GM18502 (cell line): Measurements from ENCODE around the gene SNX12.

Source experiments
- ATAC-seq: cut with Tn5 transposase; IDR thresholded peaks from one replicate; pipeline ENCODE4 v1.9.1; 2021; ENCODE audit warnings: mild to moderate bottlenecking; ENCODE audit not compliant: unreplicated experiment, poor library complexity

Gene SNX12

DNA sequence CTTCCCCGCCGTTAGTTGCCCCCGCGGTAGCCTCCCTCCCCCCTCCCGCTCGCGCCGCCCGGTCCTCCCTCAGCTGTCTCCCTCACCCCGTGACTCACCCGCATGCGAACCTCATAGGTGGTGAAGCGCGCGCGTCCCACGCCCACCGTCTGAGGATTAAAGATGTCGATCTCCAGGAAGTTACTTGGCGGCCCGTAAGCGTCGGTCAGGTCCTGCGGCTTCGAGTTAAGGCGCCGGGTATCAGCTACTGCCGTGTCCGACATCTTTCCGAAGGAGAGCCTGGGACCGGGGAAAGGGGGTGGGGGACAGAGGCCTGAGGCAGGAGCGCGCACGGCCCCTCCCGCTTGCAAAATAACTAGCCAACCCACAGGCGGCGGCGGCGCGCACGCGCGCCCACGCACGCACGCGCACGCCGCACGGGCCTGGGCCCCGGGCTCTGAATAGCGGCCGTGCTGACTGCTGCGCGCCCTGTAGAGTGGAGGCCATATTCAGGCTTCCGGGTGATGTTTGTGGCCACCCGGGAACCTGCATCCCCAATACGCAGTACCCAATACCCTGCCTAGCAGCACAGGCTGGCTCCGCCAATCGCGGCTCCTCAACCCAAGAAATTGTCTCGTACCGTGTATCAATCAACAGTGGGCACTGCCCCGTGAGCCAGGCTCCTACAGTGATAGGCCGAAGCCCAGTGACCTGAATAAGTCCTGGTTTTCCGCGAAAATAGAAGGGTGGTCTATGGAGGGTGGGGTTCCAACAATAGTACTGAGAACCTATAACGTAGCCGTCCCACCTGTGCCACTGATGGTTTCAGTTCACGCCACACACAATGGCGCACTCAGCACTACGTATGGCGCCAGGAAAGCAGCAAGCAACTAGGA, at the start of gene SNX12:
Gene SNX12 (minus strand): TSS at position 291 of the 875 bp plus-strand sequence. CDS start 28 bp downstream, at position 263.
- peak; percentile 95 for ATAC-seq

DNA sequence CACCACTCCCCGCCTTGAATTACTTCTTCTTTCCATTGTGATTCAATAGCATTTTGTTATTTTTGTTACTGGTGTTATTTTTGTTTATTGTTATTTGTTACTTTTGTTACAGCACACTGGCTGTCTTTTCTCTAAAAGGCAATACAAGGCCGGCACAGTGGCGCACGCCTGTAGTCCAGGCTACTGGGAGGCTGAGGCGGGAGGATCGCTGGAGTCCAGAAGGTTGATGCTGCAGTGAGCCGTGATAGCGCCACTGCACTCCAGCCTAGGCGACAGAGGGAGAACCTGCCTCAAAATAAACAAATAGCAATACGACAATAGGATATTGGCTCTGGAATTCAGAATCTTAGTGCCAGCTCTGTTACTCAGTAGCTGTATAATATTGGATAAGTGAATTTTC, 49.2 kb upstream of the SNX12 start:
- no peak for ATAC-seq

DNA sequence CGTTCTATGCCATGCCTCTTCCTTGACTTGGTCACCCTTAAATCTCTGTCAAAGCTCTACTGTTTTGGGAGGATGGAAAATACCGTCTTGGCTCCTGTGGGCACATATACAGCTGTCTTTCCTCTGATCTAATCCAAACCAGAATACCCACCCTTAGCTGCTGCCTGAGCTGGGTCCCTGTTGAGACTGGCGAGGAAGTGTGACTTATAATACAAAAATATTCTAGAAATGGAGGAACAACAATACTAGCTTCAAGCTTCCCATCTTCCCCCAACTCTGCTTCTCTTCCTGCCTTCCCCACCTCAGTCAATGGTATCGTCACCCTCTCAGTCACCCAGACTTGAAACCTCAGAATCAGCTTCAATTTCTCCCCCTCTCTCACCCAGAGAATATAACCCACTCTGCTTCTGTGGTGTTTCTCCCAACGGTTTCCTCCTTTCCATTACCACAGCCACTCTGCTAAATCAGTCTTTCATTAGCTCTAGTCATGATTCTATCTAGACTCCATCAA, 43.8 kb upstream of the SNX12 start:
- peak; percentile 29 for ATAC-seq

DNA sequence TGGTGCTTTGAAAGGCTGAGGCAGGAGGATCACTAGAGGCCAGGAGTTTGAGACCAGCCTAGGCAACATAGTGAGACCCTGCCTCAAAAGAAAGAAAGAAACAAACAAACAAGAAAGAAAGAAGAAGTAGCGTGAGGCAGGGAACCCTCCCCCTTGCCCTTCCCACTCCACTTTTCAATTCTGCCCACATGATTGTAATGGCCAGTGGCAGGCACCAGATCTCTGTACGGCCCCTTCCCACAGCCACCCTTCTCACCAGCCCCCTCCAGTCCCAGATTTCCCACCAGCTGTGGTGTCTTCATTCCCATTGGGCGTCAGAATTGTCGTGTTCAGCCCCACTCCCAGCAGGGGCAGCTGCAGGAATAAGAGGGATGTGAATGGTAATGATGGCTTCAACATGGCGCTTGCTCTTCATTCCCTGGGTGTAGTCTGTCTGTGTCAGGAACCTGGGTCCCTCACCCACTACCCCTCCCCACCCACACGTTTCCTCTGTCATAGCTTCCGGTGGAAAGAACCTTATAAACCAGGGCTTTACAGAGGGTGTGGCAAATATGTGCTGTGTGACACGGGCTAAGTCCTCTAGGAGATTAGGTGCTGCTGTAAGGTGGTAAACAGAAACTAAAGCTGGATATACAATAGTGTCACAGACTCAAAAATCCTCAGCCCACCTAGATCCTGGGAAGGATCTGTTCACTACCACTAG, 43.2 kb upstream of the SNX12 start, which contains the start of gene IL2RG:
Gene IL2RG (minus strand): TSS at position 437 of the 703 bp plus-strand sequence. CDS start 38 bp downstream, at position 399.
- ATAC-seq, result peak; percentile 89

DNA sequence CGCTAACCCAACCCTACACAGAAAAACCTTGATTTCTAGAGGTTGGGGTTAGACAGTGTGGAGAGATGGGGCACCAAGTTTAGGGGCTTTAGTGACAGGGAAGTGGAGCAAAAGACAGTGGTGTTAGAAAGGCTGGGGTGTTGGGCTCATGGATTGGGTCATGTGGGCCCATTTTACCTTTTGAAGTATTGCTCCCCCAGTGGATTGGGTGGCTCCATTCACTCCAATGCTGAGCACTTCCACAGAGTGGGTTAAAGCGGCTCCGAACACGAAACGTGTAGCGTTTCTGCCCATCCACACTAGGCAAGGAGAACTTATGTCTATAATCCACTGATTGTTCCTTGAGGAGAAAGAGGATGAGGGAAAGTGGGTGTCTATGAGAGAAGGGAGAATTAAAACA, 40.9 kb upstream of the SNX12 start:
- no peak for ATAC-seq

DNA sequence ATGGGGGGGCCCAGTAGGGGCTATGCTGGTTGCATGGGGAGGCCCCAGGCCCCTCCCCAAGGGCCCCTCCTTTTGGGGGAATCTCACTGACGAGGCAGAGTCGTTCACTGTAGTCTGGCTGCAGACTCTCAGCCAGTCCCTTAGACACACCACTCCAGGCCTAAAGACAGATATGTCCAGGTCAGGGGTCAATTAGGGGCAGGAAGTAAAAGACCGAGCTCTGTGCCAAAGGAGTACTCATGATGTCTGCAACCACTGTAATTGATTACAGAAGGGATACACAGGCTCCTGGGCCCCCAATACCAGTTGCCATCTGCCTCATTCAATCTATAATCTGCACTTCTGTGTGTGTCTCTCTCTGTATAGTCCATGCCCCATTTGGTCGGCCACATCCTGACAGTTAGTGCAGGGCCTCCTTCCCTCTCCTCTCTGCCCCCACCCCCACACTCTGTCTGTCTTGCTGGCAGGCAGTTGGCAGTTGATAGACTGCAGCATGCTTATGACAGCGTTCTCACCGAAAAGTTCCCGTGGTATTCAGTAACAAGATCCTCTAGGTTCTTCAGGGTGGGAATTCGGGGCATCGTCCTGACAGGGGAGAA, 39.7 kb upstream of the SNX12 start:
- no peak for ATAC-seq

DNA sequence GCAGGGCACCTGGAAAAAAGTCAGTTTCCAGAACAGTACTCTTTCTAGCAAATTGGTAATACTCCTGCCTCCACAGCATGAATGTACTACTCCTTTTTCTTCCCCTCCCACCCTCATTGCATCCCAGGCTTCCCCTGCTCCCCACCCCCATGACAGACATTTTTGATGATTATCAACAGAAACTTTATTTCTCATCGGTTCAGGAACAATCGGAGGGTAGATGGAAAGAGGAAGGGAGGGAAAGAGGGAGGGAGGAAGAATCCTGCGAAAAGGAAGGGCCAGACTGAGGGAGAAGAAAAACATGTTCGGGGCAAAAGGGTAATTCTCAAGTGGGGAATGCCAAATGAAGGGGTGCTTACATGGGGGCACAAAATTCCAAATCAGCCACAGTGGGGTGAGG, 39.1 kb upstream of the SNX12 start:
- ATAC-seq, result no peak

DNA sequence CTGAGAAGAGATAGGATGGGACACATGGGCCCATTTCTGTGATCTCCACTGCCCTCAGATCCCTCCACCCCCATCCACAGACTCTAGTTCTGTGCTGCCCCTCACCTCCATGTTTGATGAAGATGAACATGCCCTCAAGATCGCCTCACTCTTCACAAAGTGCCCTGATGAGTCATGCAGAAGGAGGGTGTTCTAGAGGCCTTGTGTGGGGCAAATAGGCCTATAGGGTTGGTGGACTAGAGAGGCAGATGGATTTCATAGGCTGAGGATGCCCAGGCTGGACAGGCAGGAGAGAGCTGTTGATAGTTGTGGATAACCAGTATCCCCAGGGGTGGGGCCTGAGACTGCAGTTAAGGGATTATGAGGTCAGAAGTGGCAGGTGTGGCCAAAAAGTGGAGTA, 38.3 kb upstream of the SNX12 start, which contains the start of gene CXorf65:
Gene CXorf65 (minus strand): TSS at position 314 of the 400 bp plus-strand sequence. CDS start 184 bp downstream, at position 130.
- ATAC-seq, result no peak

DNA sequence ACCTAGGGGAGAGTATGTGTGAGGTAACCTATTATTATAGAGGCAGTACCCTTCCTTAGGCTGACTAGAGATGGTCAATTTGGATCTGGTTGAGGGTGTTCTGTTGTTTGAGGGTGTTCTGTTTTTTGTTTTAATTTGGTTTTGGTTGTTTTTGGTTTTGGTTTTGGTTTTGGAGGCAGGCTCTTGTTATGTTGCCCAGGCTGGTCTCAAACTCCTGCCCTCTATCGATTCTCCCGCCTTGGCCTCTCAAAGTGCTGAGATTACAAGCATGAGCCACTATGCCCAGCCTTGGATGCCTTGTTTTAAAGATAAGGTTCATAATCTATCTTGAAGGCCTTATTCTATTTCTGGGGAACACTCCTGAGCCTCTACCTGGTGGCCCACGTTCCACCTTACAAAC, 37.5 kb upstream of the SNX12 start:
- no peak for ATAC-seq

DNA sequence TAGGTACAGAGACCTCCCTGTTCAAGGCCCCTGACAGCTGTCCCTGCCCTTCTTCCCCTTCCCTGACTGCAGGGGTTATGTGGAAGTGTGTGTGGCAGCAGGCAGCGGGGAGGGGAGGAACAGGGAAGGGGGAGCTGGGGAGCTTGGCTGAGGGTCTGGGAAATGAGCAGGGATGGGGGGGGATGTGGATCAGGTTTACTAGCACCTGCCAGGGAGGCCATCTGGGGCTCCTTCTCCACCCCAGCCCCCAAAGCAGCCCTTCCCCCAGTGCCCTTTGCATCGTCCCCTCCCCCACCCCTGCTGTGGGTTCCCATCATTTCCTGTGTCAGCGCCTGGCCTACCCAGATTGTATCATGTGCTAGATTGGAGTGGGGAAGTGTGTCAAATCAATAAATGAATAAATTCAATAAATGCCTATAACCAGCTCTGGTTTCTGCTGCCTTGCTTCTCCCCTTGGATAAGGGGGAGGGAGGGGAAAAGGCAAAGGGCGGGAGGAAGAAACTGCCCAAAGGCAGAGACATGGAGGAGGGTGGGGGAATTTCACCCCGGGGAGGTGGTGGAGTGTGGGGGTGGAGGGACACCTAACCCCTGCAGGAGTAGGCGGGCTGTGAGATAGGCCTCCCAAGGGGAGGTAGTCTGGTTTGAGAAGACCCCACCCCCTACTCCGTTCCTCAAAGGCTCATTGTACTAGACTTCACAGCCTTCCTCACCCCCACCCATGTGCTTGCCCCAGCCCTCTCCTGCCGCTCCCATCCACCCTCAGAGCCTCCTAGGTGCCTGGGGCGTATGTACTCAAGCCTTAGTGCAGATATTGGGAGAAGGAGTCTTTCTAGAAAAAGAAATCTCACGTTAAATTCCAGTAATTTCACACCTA, 35.2 kb upstream of the SNX12 start:
- ATAC-seq, result no peak

DNA sequence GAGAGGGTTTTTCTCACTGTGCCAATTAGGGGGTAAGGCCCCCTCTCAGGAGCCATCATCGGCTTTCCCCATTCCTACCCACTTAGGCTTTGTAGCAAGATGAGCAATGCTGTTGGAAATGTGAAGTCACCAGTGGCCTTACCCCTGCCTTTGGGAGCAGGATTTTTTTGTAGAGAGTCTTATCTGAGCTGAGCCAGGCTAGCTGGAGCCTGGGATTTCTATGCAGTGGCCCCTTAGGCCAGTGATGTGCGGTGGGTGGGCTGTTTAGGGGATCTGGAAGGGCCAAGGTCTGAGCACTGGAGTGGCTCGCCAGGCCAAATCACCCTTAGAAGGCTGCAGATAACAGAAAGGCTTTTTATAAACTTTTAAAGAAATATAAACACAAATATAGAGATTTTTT, 34.2 kb upstream of the SNX12 start:
- ATAC-seq, result no peak

DNA sequence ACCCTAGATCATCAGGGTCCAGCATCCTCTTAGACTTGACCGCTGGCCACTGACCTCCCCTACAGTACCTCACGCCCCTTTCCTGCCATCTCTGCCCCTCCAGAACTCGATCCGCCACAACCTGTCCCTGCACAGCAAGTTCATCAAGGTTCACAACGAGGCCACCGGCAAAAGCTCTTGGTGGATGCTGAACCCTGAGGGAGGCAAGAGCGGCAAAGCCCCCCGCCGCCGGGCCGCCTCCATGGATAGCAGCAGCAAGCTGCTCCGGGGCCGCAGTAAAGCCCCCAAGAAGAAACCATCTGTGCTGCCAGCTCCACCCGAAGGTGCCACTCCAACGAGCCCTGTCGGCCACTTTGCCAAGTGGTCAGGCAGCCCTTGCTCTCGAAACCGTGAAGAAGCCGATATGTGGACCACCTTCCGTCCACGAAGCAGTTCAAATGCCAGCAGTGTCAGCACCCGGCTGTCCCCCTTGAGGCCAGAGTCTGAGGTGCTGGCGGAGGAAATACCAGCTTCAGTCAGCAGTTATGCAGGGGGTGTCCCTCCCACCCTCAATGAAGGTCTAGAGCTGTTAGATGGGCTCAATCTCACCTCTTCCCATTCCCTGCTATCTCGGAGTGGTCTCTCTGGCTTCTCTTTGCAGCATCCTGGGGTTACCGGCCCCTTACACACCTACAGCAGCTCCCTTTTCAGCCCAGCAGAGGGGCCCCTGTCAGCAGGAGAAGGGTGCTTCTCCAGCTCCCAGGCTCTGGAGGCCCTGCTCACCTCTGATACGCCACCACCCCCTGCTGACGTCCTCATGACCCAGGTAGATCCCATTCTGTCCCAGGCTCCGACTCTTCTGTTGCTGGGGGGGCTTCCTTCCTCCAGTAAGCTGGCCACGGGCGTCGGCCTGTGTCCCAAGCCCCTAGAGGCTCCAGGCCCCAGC, 32.7 kb upstream of the SNX12 start:
- no peak for ATAC-seq

DNA sequence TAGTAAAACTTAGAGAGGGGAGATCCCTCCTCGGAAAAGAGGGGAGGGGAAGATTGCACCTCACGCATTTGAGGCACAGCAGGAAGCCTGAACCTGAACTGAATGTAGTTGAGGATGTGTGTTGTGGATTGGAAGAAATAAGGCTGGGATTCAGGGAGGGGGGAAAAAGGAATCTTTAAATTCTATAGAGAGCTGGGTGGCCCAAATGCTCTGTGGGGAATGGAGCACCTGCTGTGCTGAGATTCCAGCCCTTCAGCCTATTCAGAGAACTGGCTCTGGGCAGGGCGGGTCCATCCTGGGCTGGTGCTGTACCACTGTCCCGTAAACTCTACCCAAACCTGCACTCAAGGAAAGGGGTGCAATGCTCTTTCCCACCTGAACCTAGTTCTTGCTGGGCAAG, 31.6 kb upstream of the SNX12 start:
- ATAC-seq, result no peak

DNA sequence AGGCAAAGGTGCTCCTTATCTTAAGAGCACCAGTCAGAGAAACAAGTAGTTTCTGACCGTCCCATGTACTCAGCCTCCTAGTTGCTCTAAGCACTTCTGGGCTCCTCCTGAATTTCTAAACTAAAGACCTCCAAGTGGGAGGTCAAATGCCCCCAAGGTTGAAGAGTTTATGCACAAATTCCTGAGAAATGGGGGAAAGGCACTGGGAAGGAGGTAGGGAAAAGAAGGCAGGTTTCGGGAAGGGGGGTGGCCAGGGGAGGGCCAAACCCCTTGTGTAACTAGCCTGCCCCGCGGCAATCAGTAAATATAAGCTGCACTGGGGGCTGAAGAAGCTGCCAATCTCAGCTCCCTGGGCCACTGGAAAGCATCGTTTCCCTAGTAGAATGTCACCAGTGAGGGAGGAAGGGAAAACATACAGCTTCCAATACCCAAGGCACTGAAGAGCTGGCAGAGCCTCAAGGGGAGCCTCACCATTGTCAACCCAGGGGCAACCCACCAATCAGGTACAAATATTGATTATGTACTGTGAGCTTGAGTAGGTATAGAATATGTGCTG, 30.9 kb upstream of the SNX12 start:
- ATAC-seq, result no peak

DNA sequence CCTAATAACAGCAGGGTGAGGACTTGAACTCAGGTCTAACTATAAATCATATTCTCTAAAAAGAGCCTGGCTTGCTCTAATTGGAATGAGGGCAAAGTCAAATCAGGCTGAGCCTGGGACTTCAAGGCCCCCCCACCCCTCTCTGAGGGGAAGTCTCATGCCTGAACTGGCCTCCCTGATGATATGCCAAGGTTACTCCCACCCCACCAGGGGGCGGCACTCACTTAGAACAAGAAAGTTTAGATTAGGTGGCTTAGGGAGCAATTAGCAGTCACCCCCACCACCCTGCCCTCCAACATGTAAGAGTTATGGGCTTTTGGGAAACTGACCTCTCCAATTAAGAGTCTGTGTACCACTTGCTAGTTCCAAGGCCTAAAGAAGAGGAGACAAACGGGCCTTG, 30.2 kb upstream of the SNX12 start:
- ATAC-seq, result peak; percentile 34

DNA sequence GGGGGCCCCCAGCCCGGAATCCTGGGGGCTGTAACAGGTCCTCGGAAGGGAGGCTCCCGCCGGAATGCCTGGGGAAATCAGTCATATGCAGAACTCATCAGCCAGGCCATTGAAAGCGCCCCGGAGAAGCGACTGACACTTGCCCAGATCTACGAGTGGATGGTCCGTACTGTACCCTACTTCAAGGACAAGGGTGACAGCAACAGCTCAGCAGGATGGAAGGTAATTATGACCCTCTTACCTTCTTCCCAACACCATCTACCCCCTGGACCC, 28.6 kb upstream of the SNX12 start:
- no peak for ATAC-seq

DNA sequence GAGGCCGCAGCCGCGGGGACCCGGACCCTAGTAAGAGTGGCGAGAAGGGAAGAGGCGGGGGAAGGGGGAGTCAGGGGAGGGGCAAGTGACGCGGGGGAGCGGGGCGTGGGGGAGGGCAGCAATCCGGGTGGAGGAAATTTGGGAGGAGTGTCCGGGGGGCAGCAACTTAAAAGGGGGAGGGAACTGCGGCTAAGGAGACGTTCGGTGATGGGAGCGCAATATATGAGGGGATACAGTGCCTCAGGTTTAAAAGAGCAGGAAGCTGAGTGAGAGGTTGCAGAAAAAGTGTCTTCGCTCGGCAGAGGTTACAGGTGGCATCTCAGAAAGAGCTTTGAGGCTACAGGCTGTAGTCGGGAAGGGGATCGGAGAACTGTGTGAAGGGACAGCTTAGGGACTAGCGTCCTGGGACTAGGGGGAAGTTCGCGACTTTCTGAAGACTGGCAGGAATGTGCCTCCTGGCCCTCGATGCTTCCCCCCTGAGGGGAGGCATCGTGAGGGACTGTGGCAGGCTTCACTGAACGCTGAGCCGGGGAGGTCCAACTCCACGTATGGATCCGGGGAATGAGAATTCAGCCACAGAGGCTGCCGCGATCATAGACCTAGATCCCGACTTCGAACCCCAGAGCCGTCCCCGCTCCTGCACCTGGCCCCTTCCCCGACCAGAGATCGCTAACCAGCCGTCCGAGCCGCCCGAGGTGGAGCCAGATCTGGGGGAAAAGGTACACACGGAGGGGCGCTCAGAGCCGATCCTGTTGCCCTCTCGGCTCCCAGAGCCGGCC, 28.0 kb upstream of the SNX12 start:
- ATAC-seq, result peak; percentile 35

DNA sequence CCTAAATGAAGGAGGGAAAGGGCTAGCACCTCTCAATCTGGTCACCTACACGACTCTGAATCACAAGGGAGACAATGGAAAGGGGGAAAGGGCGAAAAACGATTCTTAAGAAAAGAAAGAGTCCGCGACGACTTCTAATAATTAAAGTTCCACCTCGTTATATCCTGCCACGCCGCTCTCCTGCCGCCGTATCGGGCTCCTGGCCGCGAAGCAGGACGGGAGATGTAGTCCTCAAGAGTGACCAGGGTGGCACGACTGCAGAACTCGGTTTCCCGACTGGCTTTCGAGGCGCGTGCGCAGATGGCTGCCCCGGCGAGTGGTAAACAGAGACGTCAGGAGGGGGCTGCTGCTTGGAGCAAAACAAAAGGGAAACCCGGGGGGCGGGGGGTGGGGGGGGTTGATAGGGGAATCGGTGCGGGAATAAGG, 27.4 kb upstream of the SNX12 start, which contains the start of gene FOXO4:
Gene FOXO4 (plus strand): TSS at position 297 of the 426 bp plus-strand sequence. CDS start 678 bp downstream, outside the sequence.
- peak; percentile 76 for ATAC-seq
